A673 (cell line): ENCODE results near the gene USP22. TPM values are rescaled to one million over a fixed set of nuclear protein-coding genes. Genes with fewer than 3 reads are reported as not detected.

ENCODE experiments used
- BruUV-seq: library from RNA; stranded (reverse); fragments of 400-500 nt; replicated peaks from 2 replicates; lab custom pipeline; 2021; lab: Mats Ljungman, UMichigan
- CTCF ChIA-PET: fragments of 300-600 bp; sonication (Branson Sonifier 250); formaldehyde crosslinking; loops from one replicate; lab custom pipeline; 2022; ENCODE audit warnings: antibody characterized with exemption; lab: Charles Lee
- POLR2A ChIA-PET: fragments of 300-600 bp; sonication (Branson Sonifier 250); formaldehyde crosslinking; loops from one replicate; lab custom pipeline; 2022; ENCODE audit warnings: antibody characterized with exemption; ENCODE audit not compliant: low non-redundant PET; lab: Charles Lee
- DNase-seq: peaks from one replicate; pipeline ENCODE4 v3.0.0-alpha.2; 2015; ENCODE audit warnings: low spot score
- H3K27ac ChIP-seq: fragments of 200-600 bp; sonication (generic); 2 replicates; pipeline ENCODE4 v1.5.1; 2016; ENCODE audit warnings: mixed run types, low read depth, mild to moderate bottlenecking, mixed read lengths, antibody characterized with exemption, low read length; ENCODE audit not compliant: poor library complexity, severe bottlenecking
- H3K27me3 ChIP-seq: fragments of 200-600 bp; sonication (generic); replicated peaks from 2 replicates; pipeline ENCODE4 v1.6.1; 2017; ENCODE audit warnings: mixed run types, low read depth, mild to moderate bottlenecking, mixed read lengths, antibody characterized with exemption, low read length; ENCODE audit not compliant: insufficient read depth, poor library complexity
- H3K36me3 ChIP-seq: fragments of 200-600 bp; sonication (generic); 2 replicates; pipeline ENCODE4 v1.6.1; 2016; ENCODE audit warnings: mixed run types, mild to moderate bottlenecking, mixed read lengths, antibody characterized with exemption, low read length; ENCODE audit not compliant: insufficient read depth, poor library complexity, severe bottlenecking
- H3K4me1 ChIP-seq: fragments of 200-600 bp; sonication (generic); 2 replicates; pipeline ENCODE4 v1.6.1; 2017; ENCODE audit warnings: mixed run types, mild to moderate bottlenecking, mixed read lengths, antibody characterized with exemption, low read length; ENCODE audit not compliant: insufficient read depth, poor library complexity, severe bottlenecking
- H3K4me3 ChIP-seq: fragments of 200-600 bp; sonication (generic); 2 replicates; pipeline ENCODE4 v1.5.1; 2016; ENCODE audit warnings: low read depth, mixed run types, mild to moderate bottlenecking, mixed read lengths, low read length; ENCODE audit not compliant: poor library complexity, severe bottlenecking
- H3K9me3 ChIP-seq: fragments of 200-600 bp; sonication (generic); 2 replicates; pipeline ENCODE4 v1.6.1; 2016; ENCODE audit warnings: mixed run types, low read depth, mild to moderate bottlenecking, mixed read lengths, antibody characterized with exemption, low read length; ENCODE audit not compliant: poor library complexity, severe bottlenecking
- CTCF ChIP-seq: fragments of 300-800, 200-600 bp; sonication (generic); conservative IDR thresholded peaks from 2 replicates; pipeline ENCODE4 v1.5.1; 2017; ENCODE audit warnings: low read depth, mild to moderate bottlenecking, antibody characterized with exemption, low read length, moderate library complexity, mixed read lengths
- EZH2 ChIP-seq: fragments of 200-600 bp; sonication (generic); IDR thresholded peaks from 2 replicates; pipeline ENCODE4 v1.6.1; 2017; ENCODE audit warnings: borderline replicate concordance, low read depth, mild to moderate bottlenecking, mixed read lengths, antibody characterized with exemption, low read length; ENCODE audit not compliant: poor library complexity, severe bottlenecking
- intact Hi-C: fragments of 100-400 bp; cut with micrococcal nuclease; formaldehyde crosslinking; loops from one replicate; pipeline ENCODE4 v1.10.0; 2022; ENCODE audit not compliant: unreplicated experiment
- total RNA-seq: library from RNA; stranded (reverse); gene quantifications from 2 replicates; pipeline ENCODE4 v1.2.3, GENCODE V29; 2021

USP22 gene
- total RNA-seq, 1 experiment from 2014 or later, result 288 TPM

- TF ChIP-seq CTCF, result no peak
- no peak for TF ChIP-seq EZH2
- Histone ChIP-seq H3K27ac (no peak overlapping the region), H3K4me3 (no peak overlapping the region), H3K27me3 (no peaks in the 10 kb centered on the region), H3K4me1 (peaks cover 4% of the 10 kb centered on the region), H3K9me3 (no peaks in the 10 kb centered on the region), H3K36me3 (peaks cover 50% of the 10 kb centered on the region)
- ChIA-PET CTCF (no interaction called here), POLR2A (no interaction called here)
- intact Hi-C loops, result loop anchor here (1.0 kb wide), 1 partner anchor 12 kb away; no protein-coding TSS in a partner anchor
- no TSS peak for BruUV-seq
- DNase-seq, result no peak
These were observed 13.8 kb downstream of the USP22 start for GRCh38 chr17:21029036-21029435.

GRCh38 chr17:21028192-21028591 is 14.6 kb downstream of the USP22 start:
- H3K27ac ChIP-seq, result no peak overlapping the region
- peaks cover 4% of the 10 kb centered on the region for H3K4me1 ChIP-seq
- no peaks in the 10 kb centered on the region for H3K9me3 ChIP-seq
- CTCF ChIA-PET, result interaction anchor here (0.6 kb wide), 1 partner anchor 24 kb away, joined by 4 read pairs; no protein-coding TSS in a partner anchor
- no peaks in the 10 kb centered on the region for H3K27me3 ChIP-seq
- intact Hi-C loops, result no loop called here
- H3K4me3 ChIP-seq, result no peak overlapping the region
- no peak for TF ChIP-seq EZH2
- TF ChIP-seq CTCF, result no peak
- H3K36me3 ChIP-seq, result peaks cover 58% of the 10 kb centered on the region
- POLR2A ChIA-PET, result no interaction called here
- no TSS peak for BruUV-seq
- DNase-seq, result no peak

DNA sequence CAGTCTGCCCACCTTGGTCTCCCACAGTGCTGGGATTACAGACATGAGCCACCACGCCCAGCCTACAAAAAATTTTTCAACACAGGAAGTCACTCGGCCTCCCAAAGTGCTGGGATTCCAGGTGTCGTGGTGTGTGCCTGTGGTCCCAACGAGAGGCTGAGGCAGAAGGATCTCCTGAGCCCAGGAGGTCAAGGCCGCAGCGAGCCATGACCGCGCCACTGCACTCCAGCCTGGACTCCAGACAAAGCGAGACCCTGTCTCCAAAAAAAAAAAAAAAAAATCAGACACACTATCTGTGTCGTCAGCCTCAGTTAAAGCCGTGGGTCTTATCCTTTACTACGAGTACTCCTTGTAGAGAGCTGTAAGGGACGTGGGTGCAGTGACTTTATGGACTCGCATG is 15.8 kb downstream of the USP22 start:
- Histone ChIP-seq H3K9me3 (no peaks in the 10 kb centered on the region), H3K36me3 (peaks cover 65% of the 10 kb centered on the region), H3K4me1 (peaks cover 4% of the 10 kb centered on the region), H3K4me3 (no peak overlapping the region), H3K27me3 (no peaks in the 10 kb centered on the region), H3K27ac (no peak overlapping the region)
- intact Hi-C loops, result no loop called here
- no TSS peak for BruUV-seq
- ChIA-PET POLR2A (no interaction called here), CTCF (no interaction called here)
- TF ChIP-seq EZH2, result no peak
- TF ChIP-seq CTCF, result no peak
- DNase-seq, result no peak
